HG03039 (cell line): Measurements from ENCODE around the gene MRPS5.

Experiments
- ATAC-seq: cut with Tn5 transposase; IDR thresholded peaks from one replicate; pipeline ENCODE4 v1.9.1; 2021; ENCODE audit warnings: mild to moderate bottlenecking, moderate library complexity; ENCODE audit not compliant: unreplicated experiment

The MRPS5 gene

GRCh38 chr2:95061601-95062183 is 59.9 kb downstream of the MRPS5 start:
- no peak for ATAC-seq

GRCh38 chr2:95061119-95061512 is 60.5 kb downstream of the MRPS5 start:
- no peak for ATAC-seq

- no peak for ATAC-seq
Measured at GRCh38 chr2:95060446-95061118, 61.0 kb downstream of the MRPS5 start.

- ATAC-seq: no peak
Measured at GRCh38 chr2:95059656-95060370, 61.8 kb downstream of the MRPS5 start.

GRCh38 chr2:95058989-95059641 is 62.5 kb downstream of the MRPS5 start:
- no peak for ATAC-seq

GRCh38 chr2:95058466-95058988 is 63.1 kb downstream of the MRPS5 start:
- ATAC-seq: no peak

GRCh38 chr2:95057535-95058370 is 63.9 kb downstream of the MRPS5 start:
- no peak for ATAC-seq

- ATAC-seq: no peak
Measured at GRCh38 chr2:95056461-95057459, 64.8 kb downstream of the MRPS5 start.

GRCh38 chr2:95056044-95056443 is 65.6 kb downstream of the MRPS5 start:
- no peak for ATAC-seq

GRCh38 chr2:95055262-95055661 is 66.3 kb downstream of the MRPS5 start:
- ATAC-seq: no peak

GRCh38 chr2:95054016-95054415 is 67.6 kb downstream of the MRPS5 start:
- ATAC-seq: no peak

GRCh38 chr2:95053543-95053942 is 68.1 kb downstream of the MRPS5 start:
- no peak for ATAC-seq

- no peak for ATAC-seq
Measured at GRCh38 chr2:95052804-95053479, 68.7 kb downstream of the MRPS5 start.

GRCh38 chr2:95052307-95052706 is 69.3 kb downstream of the MRPS5 start:
- no peak for ATAC-seq

GRCh38 chr2:95051626-95052025 is 70.0 kb downstream of the MRPS5 start:
- no peak for ATAC-seq

GRCh38 chr2:95050385-95051300 is 71.0 kb downstream of the MRPS5 start:
- ATAC-seq: no peak

GRCh38 chr2:95049961-95050360 is 71.6 kb downstream of the MRPS5 start:
- ATAC-seq: no peak

- ATAC-seq: no peak
Measured at GRCh38 chr2:95049683-95049955, 72.0 kb downstream of the MRPS5 start.
